Brain microvascular endothelial cell (primary cell): Measurements from ENCODE around the gene PRPF39.
A peak's percentile ranks its signal among the peaks of the same experiment; 100 is the strongest.

ENCODE experiments used
- DNase-seq: peaks from one replicate; pipeline ENCODE4 v3.0.0-alpha.2; 2020
- H3K27ac ChIP-seq: fragments of 250-450 bp; sonication (Bioruptor Pico); 2 replicates; pipeline ENCODE4 v1.5.1; 2020; ENCODE audit warnings: mild to moderate bottlenecking, moderate library complexity
- H3K27me3 ChIP-seq: fragments of 250-450 bp; sonication (Bioruptor Pico); replicated peaks from 2 replicates; pipeline ENCODE4 v1.5.1; 2020; ENCODE audit warnings: mild to moderate bottlenecking
- H3K36me3 ChIP-seq: fragments of 250-450 bp; sonication (Bioruptor Pico); replicated peaks from 2 replicates; pipeline ENCODE4 v1.5.1; 2020; ENCODE audit warnings: mild to moderate bottlenecking
- H3K4me3 ChIP-seq: 2 replicates; pipeline ENCODE4 v1.5.1; 2011; ENCODE audit warnings: low read depth, mild to moderate bottlenecking, control low read depth, low read length, moderate library complexity
- CTCF ChIP-seq: IDR thresholded peaks from 2 replicates; pipeline ENCODE4 v1.5.1; 2011; ENCODE audit warnings: low read depth, mild to moderate bottlenecking, moderate library complexity, low read length, control low read depth, inconsistent platforms; ENCODE audit errors: missing control alignments
- in situ Hi-C: cut with HindIII; loops from 2 replicates; pipeline ENCODE4 v1.10.0; 2017; ENCODE audit warnings: low sequenced_read_pairs, low pct_ligation_motif_present

PRPF39 gene

GRCh38 chr14:45096218-45096617, 12.3 kb downstream of the PRPF39 start:
- Histone ChIP-seq H3K36me3 (peaks cover 30% of the 10 kb centered on the region), H3K27ac (no peak overlapping the region), H3K27me3 (no peaks in the 10 kb centered on the region), H3K4me3 (no peak overlapping the region)
- DNase-seq, result no peak
- no peak for TF ChIP-seq CTCF
- in situ Hi-C loops, result no loop called here

- peaks cover 37% of the 10 kb centered on the region for H3K36me3 ChIP-seq
- in situ Hi-C loops, result no loop called here
- no peak overlapping the region for H3K27ac ChIP-seq
- TF ChIP-seq CTCF, result no peak
- DNase-seq, result no peak
- H3K4me3 ChIP-seq, result no peak overlapping the region
- H3K27me3 ChIP-seq, result no peaks in the 10 kb centered on the region
These were observed 19.9 kb downstream of the PRPF39 start for GRCh38 chr14:45103806-45104205.

- TF ChIP-seq CTCF, result no peak
- peaks cover 41% of the 10 kb centered on the region for H3K36me3 ChIP-seq
These were observed 20.6 kb downstream of the PRPF39 start for GRCh38 chr14:45104561-45104960.

GRCh38 chr14:45112896-45113781, 29.2 kb downstream of the PRPF39 start:
- Histone ChIP-seq H3K4me3 (no peak overlapping the region), H3K27ac (peak overlapping the region; percentile 44), H3K27me3 (no peaks in the 10 kb centered on the region), H3K36me3 (peaks cover 45% of the 10 kb centered on the region)
- in situ Hi-C loops, result no loop called here
- TF ChIP-seq CTCF, result no peak
- DNase-seq, result peak; percentile 47

More at GRCh38 chr14:45104561-45104960, 20.6 kb downstream of the PRPF39 start:
- no peak overlapping the region for H3K4me3 ChIP-seq
- in situ Hi-C loops, result no loop called here
- no peak for DNase-seq
- H3K27ac ChIP-seq, result no peak overlapping the region
- no peaks in the 10 kb centered on the region for H3K27me3 ChIP-seq

- in situ Hi-C loops, result no loop called here
- no peak overlapping the region for H3K27ac ChIP-seq
- no peak for DNase-seq
- H3K4me3 ChIP-seq, result no peak overlapping the region
- peaks cover 51% of the 10 kb centered on the region for H3K36me3 ChIP-seq
- no peaks in the 10 kb centered on the region for H3K27me3 ChIP-seq
- TF ChIP-seq CTCF, result no peak
These were observed 30.4 kb downstream of the PRPF39 start for GRCh38 chr14:45114327-45114726.
